ENCODE data around the gene SBF2. TPM values are rescaled to one million over a fixed set of nuclear protein-coding genes. Genes with fewer than 3 reads are reported as not detected.

SBF2 gene
- total RNA-seq, 2 donors from 2014 or later: 33.3 to 42.5 TPM

GRCh38 chr11:9875862-9876261 is 418.2 kb downstream of the SBF2 start:
- H3K27me3 Mint-ChIP-seq: no peaks in the 10 kb centered on the region
- no peak overlapping the region for H3K4me3 Mint-ChIP-seq
- H3K36me3 Mint-ChIP-seq (ENCODE audit: low read depth): no peaks in the 10 kb centered on the region

DNA sequence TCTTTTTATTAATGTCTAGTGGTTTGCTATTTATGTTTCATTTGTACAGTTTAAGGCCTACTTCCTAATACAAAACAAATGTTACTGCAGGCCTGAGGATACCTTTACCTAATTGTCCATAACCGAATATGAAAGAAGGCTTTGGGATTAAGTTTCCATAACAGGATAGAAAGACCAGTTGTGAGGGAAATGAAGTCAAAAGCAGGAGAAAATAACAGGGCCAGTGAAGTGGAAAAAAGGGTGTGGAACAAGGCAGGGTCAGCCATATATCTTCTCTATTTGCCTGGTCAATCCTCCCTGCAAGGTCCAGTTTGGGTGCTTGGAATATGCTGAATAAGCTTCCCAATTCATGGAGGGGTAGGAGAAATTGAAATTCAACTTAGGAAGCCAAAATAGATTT is 418.6 kb downstream of the SBF2 start:
- H3K27me3 Mint-ChIP-seq: no peaks in the 10 kb centered on the region
- H3K36me3 Mint-ChIP-seq (ENCODE audit: low read depth): no peaks in the 10 kb centered on the region
- no peaks in the 10 kb centered on the region for H3K9me3 Mint-ChIP-seq
- no peak for ATAC-seq (replicated peaks)
- H3K4me1 Mint-ChIP-seq: no peaks in the 10 kb centered on the region
- peak overlapping the region; percentile 15 for H3K27ac Mint-ChIP-seq
- no peak overlapping the region for H3K4me3 Mint-ChIP-seq

More at GRCh38 chr11:9875862-9876261, 418.2 kb downstream of the SBF2 start:
- no peaks in the 10 kb centered on the region for H3K9me3 Mint-ChIP-seq
- H3K4me1 Mint-ChIP-seq: no peaks in the 10 kb centered on the region
- no peak overlapping the region for H3K27ac Mint-ChIP-seq
- ATAC-seq (replicated peaks): no peak

GRCh38 chr11:9874466-9874865 is 419.6 kb downstream of the SBF2 start:
- H3K36me3 Mint-ChIP-seq (ENCODE audit: low read depth): no peaks in the 10 kb centered on the region
- peak; percentile 62 for ATAC-seq (replicated peaks)
- H3K27me3 Mint-ChIP-seq: no peaks in the 10 kb centered on the region
- no peaks in the 10 kb centered on the region for H3K4me1 Mint-ChIP-seq
- no peaks in the 10 kb centered on the region for H3K9me3 Mint-ChIP-seq
- H3K4me3 Mint-ChIP-seq: no peak overlapping the region
- H3K27ac Mint-ChIP-seq: no peak overlapping the region

GRCh38 chr11:9868641-9869040 is 425.4 kb downstream of the SBF2 start:
- no peak overlapping the region for H3K4me3 Mint-ChIP-seq
- no peaks in the 10 kb centered on the region for H3K27me3 Mint-ChIP-seq
- H3K4me1 Mint-ChIP-seq: no peaks in the 10 kb centered on the region
- H3K9me3 Mint-ChIP-seq: no peaks in the 10 kb centered on the region
- no peak overlapping the region for H3K27ac Mint-ChIP-seq
- ATAC-seq (replicated peaks): no peak
- no peaks in the 10 kb centered on the region for H3K36me3 Mint-ChIP-seq (ENCODE audit: low read depth)

DNA sequence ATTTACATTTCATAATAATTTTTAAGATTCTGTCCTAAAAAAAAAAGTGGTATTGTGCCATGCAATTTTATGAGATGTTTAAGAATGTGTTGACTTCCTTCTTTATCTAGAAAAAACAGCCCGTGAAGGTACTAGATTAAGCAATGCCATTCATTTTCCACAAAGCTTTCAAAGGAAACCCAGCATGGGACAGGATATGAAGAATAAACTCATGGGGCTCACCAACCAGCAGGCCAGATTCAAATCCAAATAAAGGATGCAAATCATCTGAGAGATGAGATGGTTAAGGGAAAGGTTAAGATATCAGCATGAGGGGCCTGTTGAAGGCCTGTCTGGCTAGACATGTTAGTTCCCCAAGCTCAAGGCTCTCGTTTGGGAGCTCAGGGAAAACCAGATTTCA is 431.0 kb downstream of the SBF2 start:
- no peaks in the 10 kb centered on the region for H3K27me3 Mint-ChIP-seq
- H3K4me3 Mint-ChIP-seq: no peak overlapping the region
- H3K27ac Mint-ChIP-seq: no peak overlapping the region
- no peaks in the 10 kb centered on the region for H3K36me3 Mint-ChIP-seq (ENCODE audit: low read depth)
- ATAC-seq (replicated peaks): no peak
- H3K9me3 Mint-ChIP-seq: no peaks in the 10 kb centered on the region
- peaks cover 23% of the 10 kb centered on the region for H3K4me1 Mint-ChIP-seq

DNA sequence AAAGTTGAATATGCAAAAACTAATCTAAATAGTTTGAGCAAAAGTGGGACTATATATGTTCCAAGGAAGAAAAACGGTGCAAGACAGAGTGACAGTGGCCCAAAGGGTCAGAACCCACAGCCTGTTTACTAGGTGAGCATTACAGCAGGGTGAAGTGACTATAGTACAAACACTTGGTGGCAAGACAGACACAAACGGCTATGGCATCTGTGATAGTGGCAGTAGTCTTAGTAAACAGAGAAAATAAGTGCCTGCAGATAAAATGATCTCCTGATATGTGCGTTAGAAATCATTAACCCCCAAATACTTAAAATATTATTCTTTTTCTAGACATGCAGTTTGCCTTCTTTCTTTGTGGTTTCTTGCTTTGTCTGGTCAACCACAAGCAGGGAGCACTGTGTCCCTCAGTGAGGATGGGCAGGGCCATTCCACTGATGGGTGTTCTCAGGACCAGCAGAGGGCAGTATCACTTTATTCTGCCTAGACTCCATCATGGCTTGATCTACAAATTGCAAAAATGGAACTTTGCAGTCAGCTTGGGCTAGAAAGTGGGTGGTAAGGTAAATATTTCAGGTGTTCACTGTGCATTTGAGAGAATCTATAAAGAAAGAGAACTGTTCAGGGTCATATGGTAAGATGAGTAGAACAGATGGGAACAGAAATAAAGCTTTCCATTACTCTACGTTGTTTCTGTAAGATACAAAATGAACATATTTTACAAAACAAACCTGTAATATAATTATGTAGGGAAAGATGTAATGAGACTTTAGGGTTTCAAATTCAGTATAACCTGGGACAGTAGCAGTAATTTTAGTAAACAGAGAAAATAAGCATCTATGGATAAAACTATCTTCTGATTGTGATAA is 431.9 kb downstream of the SBF2 start:
- Mint-ChIP-seq H3K27ac (no peak overlapping the region), H3K27me3 (no peaks in the 10 kb centered on the region), H3K36me3 (ENCODE audit: low read depth) (no peaks in the 10 kb centered on the region), H3K4me3 (no peak overlapping the region), H3K4me1 (peaks cover 23% of the 10 kb centered on the region), H3K9me3 (no peaks in the 10 kb centered on the region)
- ATAC-seq (replicated peaks): peak; percentile 67

DNA sequence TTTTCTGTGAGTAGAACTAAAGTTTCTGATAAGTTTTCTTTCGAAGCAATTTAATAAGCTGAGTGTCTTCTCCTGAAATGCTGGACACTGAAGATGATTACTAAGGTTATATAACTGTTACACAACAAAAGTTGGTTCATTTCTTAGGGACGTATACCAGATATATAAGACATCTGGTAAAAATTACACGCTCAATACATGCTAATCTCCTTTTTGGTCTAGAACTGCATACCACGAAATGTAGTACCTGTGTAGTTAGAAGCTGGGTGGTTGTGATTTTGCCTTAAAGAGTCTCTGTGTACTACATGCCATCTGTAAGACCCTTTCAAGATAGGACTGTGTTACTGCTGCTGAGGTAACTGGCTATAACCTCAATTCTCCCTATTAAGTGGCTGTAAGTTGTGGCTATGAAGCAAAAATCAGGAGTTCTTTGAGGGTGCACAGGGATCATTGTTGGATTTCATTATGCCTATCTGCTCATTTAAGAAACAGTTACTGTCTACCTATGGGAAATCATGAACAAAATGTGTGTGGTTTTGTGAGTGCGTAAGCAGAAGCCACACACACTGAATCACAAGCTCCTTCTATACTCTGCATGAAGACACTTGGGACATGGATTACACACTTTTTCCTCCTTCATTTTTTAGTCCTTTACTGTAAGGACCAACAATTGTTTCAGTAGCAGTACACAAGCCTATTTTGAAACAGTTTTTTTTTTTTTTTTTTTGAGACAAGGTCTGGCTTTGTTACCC is 434.3 kb downstream of the SBF2 start:
- Mint-ChIP-seq H3K4me1 (peaks cover 23% of the 10 kb centered on the region), H3K27ac (peak overlapping the region; percentile 89), H3K36me3 (ENCODE audit: low read depth) (no peaks in the 10 kb centered on the region), H3K9me3 (no peaks in the 10 kb centered on the region), H3K4me3 (peak overlapping the region; percentile 69), H3K27me3 (no peaks in the 10 kb centered on the region)
- ATAC-seq (replicated peaks): peak; percentile 92

DNA sequence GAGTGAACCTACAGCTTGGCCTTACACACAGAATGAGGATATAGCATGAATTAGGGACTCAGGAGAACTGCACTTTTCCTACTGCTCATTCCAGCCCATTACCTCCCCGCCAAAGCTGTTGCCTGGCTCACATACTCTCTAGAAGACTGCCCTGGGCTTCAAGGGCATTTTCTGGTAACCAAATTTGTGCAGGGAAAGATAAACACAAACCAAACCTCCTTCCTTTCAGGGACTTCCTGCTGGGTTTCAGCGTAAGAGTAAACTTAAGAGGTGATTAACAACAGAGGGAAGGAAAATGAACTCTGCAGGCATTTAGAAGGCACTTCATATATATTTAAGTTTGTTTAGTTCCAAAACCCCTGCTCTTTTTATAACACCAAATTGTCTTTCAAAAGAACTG is 435.2 kb downstream of the SBF2 start:
- no peak for ATAC-seq (replicated peaks)
- no peaks in the 10 kb centered on the region for H3K27me3 Mint-ChIP-seq
- no peaks in the 10 kb centered on the region for H3K9me3 Mint-ChIP-seq
- peak overlapping the region; percentile 69 for H3K4me3 Mint-ChIP-seq
- no peaks in the 10 kb centered on the region for H3K36me3 Mint-ChIP-seq (ENCODE audit: low read depth)
- H3K27ac Mint-ChIP-seq: peak overlapping the region; percentile 49
- H3K4me1 Mint-ChIP-seq: peaks cover 23% of the 10 kb centered on the region

DNA sequence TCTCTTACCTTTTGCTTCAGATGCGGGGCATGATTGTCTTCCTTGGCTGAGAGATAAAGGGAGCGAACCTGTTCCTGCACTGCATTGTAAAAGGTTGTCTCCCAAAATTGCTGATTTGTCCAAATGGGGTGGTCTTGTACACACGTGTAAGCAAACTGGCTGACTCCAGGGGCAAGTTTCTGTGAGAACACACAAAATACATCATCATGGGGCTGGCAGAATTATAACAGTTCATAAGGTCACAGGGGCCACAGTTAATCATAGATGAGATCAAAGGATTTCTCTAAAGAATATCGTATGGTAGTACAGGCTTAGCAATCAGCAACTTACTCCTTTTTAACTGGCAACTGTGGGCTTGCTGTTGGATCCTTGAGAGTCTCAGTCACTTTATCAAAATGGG is 435.8 kb downstream of the SBF2 start:
- Mint-ChIP-seq H3K4me3 (peak overlapping the region; percentile 69), H3K27me3 (no peaks in the 10 kb centered on the region), H3K9me3 (no peaks in the 10 kb centered on the region), H3K4me1 (peaks cover 23% of the 10 kb centered on the region), H3K36me3 (ENCODE audit: low read depth) (no peaks in the 10 kb centered on the region), H3K27ac (peak overlapping the region; percentile 49)
- no peak for ATAC-seq (replicated peaks)

GRCh38 chr11:9855579-9856287 is 438.3 kb downstream of the SBF2 start:
- H3K4me1 Mint-ChIP-seq: peaks cover 15% of the 10 kb centered on the region
- H3K27me3 Mint-ChIP-seq: no peaks in the 10 kb centered on the region
- H3K27ac Mint-ChIP-seq: no peak overlapping the region
- no peak overlapping the region for H3K4me3 Mint-ChIP-seq
- H3K36me3 Mint-ChIP-seq (ENCODE audit: low read depth): no peaks in the 10 kb centered on the region
- no peak for ATAC-seq (replicated peaks)
- no peaks in the 10 kb centered on the region for H3K9me3 Mint-ChIP-seq

- H3K9me3 Mint-ChIP-seq: no peaks in the 10 kb centered on the region
- H3K4me1 Mint-ChIP-seq: peaks cover 8% of the 10 kb centered on the region
- H3K36me3 Mint-ChIP-seq (ENCODE audit: low read depth): peaks cover 8% of the 10 kb centered on the region
- no peak overlapping the region for H3K27ac Mint-ChIP-seq
- no peak for ATAC-seq (replicated peaks)
- no peaks in the 10 kb centered on the region for H3K27me3 Mint-ChIP-seq
- H3K4me3 Mint-ChIP-seq: no peak overlapping the region
Measured at GRCh38 chr11:9853929-9854552, 440.0 kb downstream of the SBF2 start.

DNA sequence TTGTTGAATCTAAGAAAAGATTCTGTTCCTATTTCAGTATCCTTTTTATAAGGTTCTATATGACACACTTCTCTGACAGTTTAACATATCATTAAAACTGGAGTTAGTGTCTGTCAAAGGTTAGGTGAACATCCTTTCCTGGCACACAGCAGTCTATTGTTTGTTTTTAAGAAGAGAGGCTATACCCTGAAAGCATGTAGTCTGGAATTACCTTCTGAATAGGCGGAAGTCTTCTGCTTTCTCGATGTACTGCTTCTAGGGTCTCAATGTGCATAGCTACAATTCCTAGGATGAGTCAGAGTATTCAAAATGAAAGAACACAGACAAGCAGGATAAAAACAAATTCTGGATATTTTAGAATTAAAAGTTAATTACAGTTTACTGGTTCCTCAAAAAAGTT is 441.6 kb downstream of the SBF2 start:
- ATAC-seq (replicated peaks): no peak
- Mint-ChIP-seq H3K27me3 (no peaks in the 10 kb centered on the region), H3K4me1 (no peaks in the 10 kb centered on the region), H3K9me3 (no peaks in the 10 kb centered on the region), H3K27ac (no peak overlapping the region), H3K4me3 (no peak overlapping the region), H3K36me3 (ENCODE audit: low read depth) (peaks cover 14% of the 10 kb centered on the region)

DNA sequence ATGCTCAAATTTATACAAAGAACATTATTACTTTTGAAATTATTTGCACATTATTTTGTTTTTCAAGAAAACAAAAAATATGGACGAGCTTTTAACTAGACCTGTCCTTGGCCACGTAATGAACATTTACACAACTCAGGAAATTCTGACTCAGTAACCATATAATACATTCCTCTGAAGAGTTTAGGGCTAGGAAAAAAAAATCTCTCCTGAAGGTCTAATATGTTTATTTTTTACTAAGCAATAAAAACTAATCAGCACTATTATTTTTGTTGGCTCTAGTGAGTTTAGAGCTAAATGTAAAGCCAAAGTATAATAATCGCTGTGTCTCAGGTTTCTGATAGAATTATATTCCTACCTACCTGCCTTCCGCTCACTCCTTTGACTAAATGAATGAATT is 442.7 kb downstream of the SBF2 start:
- Mint-ChIP-seq H3K27ac (no peak overlapping the region), H3K27me3 (no peaks in the 10 kb centered on the region), H3K4me3 (no peak overlapping the region), H3K9me3 (no peaks in the 10 kb centered on the region), H3K4me1 (peaks cover 5% of the 10 kb centered on the region), H3K36me3 (ENCODE audit: low read depth) (peaks cover 22% of the 10 kb centered on the region)
- no peak for ATAC-seq (replicated peaks)

DNA sequence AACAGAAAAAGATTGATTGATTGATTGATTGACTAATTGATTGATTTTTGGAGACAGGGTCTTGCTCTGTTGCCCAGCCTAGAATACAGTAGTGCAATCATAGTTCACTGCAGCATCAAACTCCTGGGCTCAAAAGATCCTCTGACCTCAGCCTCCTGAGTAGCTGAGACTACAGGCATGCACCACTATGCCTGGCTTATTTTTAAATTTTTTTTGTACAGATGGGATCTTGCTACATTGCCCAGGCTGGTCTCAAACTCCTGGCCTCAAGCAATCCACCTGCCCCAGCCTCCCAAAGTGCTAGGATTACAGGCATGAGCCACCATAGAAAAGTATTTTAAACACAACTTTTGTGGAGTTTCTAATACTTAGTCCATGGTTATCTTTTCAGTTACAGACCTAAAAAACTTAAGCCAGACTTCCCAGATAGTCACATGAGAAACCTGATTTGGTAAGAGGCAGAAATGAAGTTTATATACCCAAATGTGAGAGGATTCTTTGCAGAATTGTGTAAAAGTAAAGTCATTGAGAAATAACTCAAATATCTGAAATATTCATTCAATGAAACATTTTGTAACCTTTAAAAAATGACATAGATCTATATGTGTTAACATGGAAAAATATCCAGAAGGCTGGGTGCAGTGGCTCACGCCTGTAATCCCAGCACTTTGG is 443.7 kb downstream of the SBF2 start:
- Mint-ChIP-seq H3K36me3 (ENCODE audit: low read depth) (peaks cover 32% of the 10 kb centered on the region), H3K4me3 (no peak overlapping the region), H3K9me3 (no peaks in the 10 kb centered on the region), H3K27me3 (no peaks in the 10 kb centered on the region), H3K27ac (no peak overlapping the region), H3K4me1 (peaks cover 5% of the 10 kb centered on the region)
- ATAC-seq (replicated peaks): no peak
